Measurements from ENCODE around the gene CDCA5. TPM values are rescaled to one million over a fixed set of nuclear protein-coding genes. Genes with fewer than 3 reads are reported as not detected.

Gene CDCA5
- total and polyA plus RNA-seq, 2 donors (not counting 1 experiment from before 2014, with no cell fraction given) = 3.0 to 4.6 TPM

- TF ChIP-seq EZH2 (IDR thresholded peaks at IDR 0.05; ENCODE audit: low read length, missing control alignments) (no peak), CTCF (conservative IDR thresholded peaks at IDR 0.05 in 1 of 2, IDR thresholded peaks at IDR 0.05 in 1 of 2; ENCODE audit: low read depth in 1 of 2, low read length in 2 of 2) (no peak)
- H2AFZ ChIP-seq (ENCODE audit: low read length) = no peak overlapping the region
- H3K4me3 ChIP-seq (replicated peaks in 1 of 4; ENCODE audit: control extremely low read depth in 1 of 4, insufficient read depth in 1 of 4, low read depth in 3 of 4, low read length in 4 of 4) = no peak overlapping the region
- H3K36me3 ChIP-seq (ENCODE audit: control insufficient read depth, insufficient read depth, low read length) = peaks cover 3% of the 10 kb centered on the region
- H3K4me2 ChIP-seq (ENCODE audit: extremely low read depth, insufficient read depth, low read length) = no peak overlapping the region
- H4K20me1 ChIP-seq (ENCODE audit: control insufficient read depth, extremely low read depth, insufficient read depth, low read length) = no peaks in the 10 kb centered on the region
- no peak overlapping the region for H3K9ac ChIP-seq (ENCODE audit: insufficient read depth, low read length)
- no peaks in the 10 kb centered on the region for H3K4me1 ChIP-seq (ENCODE audit: control insufficient read depth, extremely low read depth, insufficient read depth, low read length)
- H3K27me3 ChIP-seq (ENCODE audit: control insufficient read depth, insufficient read depth, low read length) = no peaks in the 10 kb centered on the region
- no peaks in the 10 kb centered on the region for H3K9me3 ChIP-seq (ENCODE audit: control insufficient read depth, insufficient read depth, low read depth, low read length)
- no peak overlapping the region for H3K27ac ChIP-seq (ENCODE audit: insufficient read depth, low read length)
- no peak for DNase-seq (ENCODE audit: low read depth in 2 of 2)
- H3K79me2 ChIP-seq (ENCODE audit: control insufficient read depth, insufficient read depth, low read length) = peaks cover 17% of the 10 kb centered on the region
Observed at GRCh38 chr11:65077451-65077850, 6.4 kb downstream of the CDCA5 start.

- Histone ChIP-seq H3K9ac (ENCODE audit: insufficient read depth, low read length) (no peak overlapping the region), H3K79me2 (ENCODE audit: control insufficient read depth, insufficient read depth, low read length) (no peaks in the 10 kb centered on the region), H3K4me2 (ENCODE audit: extremely low read depth, insufficient read depth, low read length) (no peak overlapping the region), H3K4me1 (ENCODE audit: control insufficient read depth, extremely low read depth, insufficient read depth, low read length) (no peaks in the 10 kb centered on the region), H4K20me1 (ENCODE audit: control insufficient read depth, extremely low read depth, insufficient read depth, low read length) (no peaks in the 10 kb centered on the region), H2AFZ (ENCODE audit: low read length) (no peak overlapping the region), H3K27ac (ENCODE audit: insufficient read depth, low read length) (no peak overlapping the region), H3K36me3 (ENCODE audit: control insufficient read depth, insufficient read depth, low read length) (no peaks in the 10 kb centered on the region), H3K9me3 (ENCODE audit: control insufficient read depth, insufficient read depth, low read depth, low read length) (no peaks in the 10 kb centered on the region), H3K27me3 (ENCODE audit: control insufficient read depth, insufficient read depth, low read length) (no peaks in the 10 kb centered on the region), H3K4me3 (replicated peaks in 1 of 4; ENCODE audit: control extremely low read depth in 1 of 4, insufficient read depth in 1 of 4, low read depth in 3 of 4, low read length in 4 of 4) (no peak overlapping the region)
- TF ChIP-seq EZH2 (IDR thresholded peaks at IDR 0.05; ENCODE audit: low read length, missing control alignments) (no peak), CTCF (conservative IDR thresholded peaks at IDR 0.05 in 1 of 2, IDR thresholded peaks at IDR 0.05 in 1 of 2; ENCODE audit: low read depth in 1 of 2, low read length in 2 of 2) (no peak)
- no peak for DNase-seq (ENCODE audit: low read depth in 2 of 2)
Observed at GRCh38 chr11:65072631-65072966, 11.2 kb downstream of the CDCA5 start.

GRCh38 chr11:65071907-65072630, 11.8 kb downstream of the CDCA5 start:
- H3K79me2 ChIP-seq (ENCODE audit: control insufficient read depth, insufficient read depth, low read length) = no peaks in the 10 kb centered on the region
- H2AFZ ChIP-seq (ENCODE audit: low read length) = no peak overlapping the region
- no peaks in the 10 kb centered on the region for H3K4me1 ChIP-seq (ENCODE audit: control insufficient read depth, extremely low read depth, insufficient read depth, low read length)
- TF ChIP-seq EZH2 (IDR thresholded peaks at IDR 0.05; ENCODE audit: low read length, missing control alignments) (no peak), CTCF (conservative IDR thresholded peaks at IDR 0.05 in 1 of 2, IDR thresholded peaks at IDR 0.05 in 1 of 2; ENCODE audit: low read depth in 1 of 2, low read length in 2 of 2) (no peak)
- H4K20me1 ChIP-seq (ENCODE audit: control insufficient read depth, extremely low read depth, insufficient read depth, low read length) = no peaks in the 10 kb centered on the region
- no peak overlapping the region for H3K27ac ChIP-seq (ENCODE audit: insufficient read depth, low read length)
- no peaks in the 10 kb centered on the region for H3K36me3 ChIP-seq (ENCODE audit: control insufficient read depth, insufficient read depth, low read length)
- H3K27me3 ChIP-seq (ENCODE audit: control insufficient read depth, insufficient read depth, low read length) = no peaks in the 10 kb centered on the region
- H3K4me3 ChIP-seq (replicated peaks in 1 of 4; ENCODE audit: control extremely low read depth in 1 of 4, insufficient read depth in 1 of 4, low read depth in 3 of 4, low read length in 4 of 4) = no peak overlapping the region
- no peaks in the 10 kb centered on the region for H3K9me3 ChIP-seq (ENCODE audit: control insufficient read depth, insufficient read depth, low read depth, low read length)
- H3K4me2 ChIP-seq (ENCODE audit: extremely low read depth, insufficient read depth, low read length) = no peak overlapping the region
- no peak for DNase-seq (ENCODE audit: low read depth in 2 of 2)
- H3K9ac ChIP-seq (ENCODE audit: insufficient read depth, low read length) = no peak overlapping the region

Measured in fibroblast of lung (primary cell).